ENCODE data around the gene EML4. TPM values are rescaled to one million over a fixed set of nuclear protein-coding genes. Genes with fewer than 3 reads are reported as not detected.

The EML4 gene
- total and polyA plus RNA-seq, 2 of the 13 experiments (the other 11 are each of a cell fraction or from before 2014, with no cell fraction given), result 243 to 476 TPM

GRCh38 chr2:42199002-42199401 is 29.8 kb downstream of the EML4 start:
- BruUV-seq (replicated peaks), result no TSS peak
- POLR2A ChIA-PET, result interaction anchor here (2.1 kb wide), 1 partner anchor 66 kb away, joined by 5 read pairs; no protein-coding TSS in a partner anchor
- Histone ChIP-seq H3K36me3 (replicated peaks in 1 of 2; ENCODE audit: control insufficient read depth in 1 of 2, insufficient read depth in 2 of 2, low read length in 2 of 2) (peaks cover 7 to 29% of the 10 kb centered on the region in 2 experiments), H3K4me2 (ENCODE audit: low read depth, low read length) (peak overlapping the region; percentile 40), H3K9me3 (ENCODE audit: low read length) (no peaks in the 10 kb centered on the region), H4K20me1 (ENCODE audit: insufficient read depth, low read length) (peaks cover 75% of the 10 kb centered on the region), H3K27ac (ENCODE audit: extremely low read length, insufficient read depth, low read length) (peak overlapping the region; percentile 78), H3K79me2 (ENCODE audit: insufficient read depth, low read length) (peaks cover 98% of the 10 kb centered on the region), H3K4me3 (replicated peaks in 1 of 3; ENCODE audit: insufficient read depth in 1 of 3, low read depth in 2 of 3, low read length in 3 of 3) (no peak overlapping the region), H3K9ac (ENCODE audit: insufficient read depth, low read depth, low read length) (no peak overlapping the region), H3K27me3 (ENCODE audit: control insufficient read depth in 1 of 2, insufficient read depth in 2 of 2, low read length in 2 of 2) (no peaks in the 10 kb centered on the region), H2AFZ (ENCODE audit: low read length) (no peak overlapping the region), H3K4me1 (ENCODE audit: insufficient read depth, low read length) (peaks cover 100% of the 10 kb centered on the region)
- intact Hi-C loops (cut with micrococcal nuclease; ENCODE audit: unreplicated experiment) (loop anchor here (5.0 kb wide), 1 partner anchor 347 kb away; no protein-coding TSS in a partner anchor), in situ Hi-C loops (cut with HindIII; ENCODE audit: extremely low pct_ligation_motif_present, low pct_unique_long_range_greater_than_20kb) (loop anchor here (5.0 to 25.0 kb wide), 2 partner anchors 102 to 337 kb away; no protein-coding TSS in a partner anchor)
- CTCF ChIA-PET (ENCODE audit: low intra/inter-chr PET ratio, low total read pairs), result no interaction called here
- 93% methylated on average over 2 of the region's 2 CpGs for WGBS (ENCODE audit: low lambda C conversion rate)
- TF ChIP-seq ZFP82 (CRISPR knock-in tag; IDR thresholded peaks at IDR 0.05; ENCODE audit: borderline replicate concordance), result 0 out of 2 replicates have a peak, but pooled peaks have one; percentile 71
- TF ChIP-seq ZNF33B (CRISPR knock-in tag; IDR thresholded peaks at IDR 0.05), result 0 out of 2 replicates have a peak, but pooled peaks have one; percentile 16
- no peak for TF ChIP-seq FOXK1 (CRISPR knock-in tag; IDR thresholded peaks at IDR 0.05; ENCODE audit: borderline replicate concordance, low read depth)
- TF ChIP-seq CREB1 (IDR thresholded peaks at IDR 0.05), result no peak
- peak; percentile 28; the same call in 1 of the 2 replicates for TF ChIP-seq CREB1 (CRISPR knock-in tag; IDR thresholded peaks at IDR 0.05)
- TF ChIP-seq CERS6 (CRISPR knock-in tag; IDR thresholded peaks at IDR 0.05), result no peak
- 0 out of 2 replicates have a peak, but pooled peaks have one; percentile 24 for TF ChIP-seq ATF7 (IDR thresholded peaks at IDR 0.05)
- TF ChIP-seq ATF7 (CRISPR knock-in tag; IDR thresholded peaks at IDR 0.05), result no peak
- DNase-seq (ENCODE audit: low spot score) (no peak), FAIRE-seq (no peak), ATAC-seq (no peak)

Measured in HepG2 (cell line).